BJ (cell line): ENCODE results near the gene PLEKHA8. TPM values are rescaled to one million over a fixed set of nuclear protein-coding genes. Genes with fewer than 3 reads are reported as not detected.

ENCODE experiments used
- CTCF ChIA-PET: fragments of 350-600 bp; formaldehyde crosslinking; extraction: SDS; loops from one replicate; lab custom pipeline; 2021; ENCODE audit warnings: antibody characterized with exemption, inconsistent platforms; lab: Yijun Ruan, JAX
- POLR2A ChIA-PET: fragments of 300-600 bp; sonication (Branson Sonifier 250); formaldehyde crosslinking; extraction: SDS; loops from one replicate; lab custom pipeline; 2021; ENCODE audit warnings: antibody characterized with exemption; lab: Charles Lee
- DNase-seq: peaks from one replicate; pipeline ENCODE4 v3.0.0-alpha.2; 2011; ENCODE audit warnings: low read depth
- H3K27me3 ChIP-seq: 2 replicates; pipeline ENCODE4 v1.6.0; 2011; ENCODE audit warnings: low read length; ENCODE audit not compliant: control insufficient read depth, insufficient read depth
- H3K36me3 ChIP-seq: 2 replicates; pipeline ENCODE4 v1.5.1; 2011; ENCODE audit warnings: low read length; ENCODE audit not compliant: control insufficient read depth, insufficient read depth
- H3K4me3 ChIP-seq: 2 replicates; pipeline ENCODE4 v1.5.1; 2011; ENCODE audit warnings: low read depth, mild to moderate bottlenecking, control low read depth, low read length
- polyA plus RNA-seq: library from polyadenylated mRNA; depleted of rRNA; stranded (reverse); fragments of >200 nt; gene quantifications from 2 replicates; pipeline ENCODE4 v1.2.3, GENCODE V29; 2011
- TF ChIP-seq, protein P1 (sequence below): IDR thresholded peaks from 2 replicates; pipeline ENCODE4 v1.5.1; 2011; ENCODE audit warnings: low read depth, mild to moderate bottlenecking, control low read depth, inconsistent platforms, low read length, moderate library complexity; ENCODE audit not compliant: insufficient read depth

PLEKHA8 gene
- polyA plus RNA-seq, 1 experiment = 4.2 TPM

DNA sequence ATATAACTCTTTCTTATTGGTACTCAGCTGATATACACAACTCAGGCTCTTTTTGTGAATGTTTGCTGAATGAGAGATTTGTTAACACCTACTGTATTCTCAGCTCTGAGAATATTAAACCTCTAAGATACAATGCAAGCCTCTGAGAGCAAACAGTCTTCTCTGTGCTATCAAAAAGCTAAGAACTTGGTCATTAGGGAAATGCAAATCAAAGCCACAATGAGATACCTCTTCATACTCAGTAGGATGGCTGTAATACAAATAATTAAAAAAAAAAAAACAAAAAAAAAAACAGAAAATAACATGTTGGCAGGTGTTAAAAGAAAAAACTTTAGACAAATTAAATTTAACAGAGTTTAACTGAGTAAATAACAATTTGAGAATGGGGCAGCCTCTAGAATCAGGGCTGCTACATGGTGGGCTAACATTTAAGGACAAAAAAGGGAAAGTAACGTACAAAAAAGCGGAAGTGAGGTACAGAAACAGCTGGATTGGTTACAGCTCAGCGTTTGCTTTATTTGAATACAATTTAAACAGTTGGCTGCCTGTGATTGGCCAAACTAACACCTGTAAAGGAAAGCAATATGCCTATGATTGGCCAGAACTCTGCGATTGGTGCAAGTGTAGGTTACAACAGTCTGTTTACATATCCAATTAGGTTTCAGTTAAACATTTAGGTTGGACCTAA, 91.8 kb downstream of the PLEKHA8 start:
- Histone ChIP-seq H3K36me3 (no peaks in the 10 kb centered on the region), H3K4me3 (no peak overlapping the region), H3K27me3 (no peaks in the 10 kb centered on the region)
- CTCF ChIA-PET = interaction anchor here (1.3 kb wide), 1 partner anchor 26 kb away, joined by 3 read pairs; no protein-coding TSS in a partner anchor
- TF ChIP-seq, protein P1, sequence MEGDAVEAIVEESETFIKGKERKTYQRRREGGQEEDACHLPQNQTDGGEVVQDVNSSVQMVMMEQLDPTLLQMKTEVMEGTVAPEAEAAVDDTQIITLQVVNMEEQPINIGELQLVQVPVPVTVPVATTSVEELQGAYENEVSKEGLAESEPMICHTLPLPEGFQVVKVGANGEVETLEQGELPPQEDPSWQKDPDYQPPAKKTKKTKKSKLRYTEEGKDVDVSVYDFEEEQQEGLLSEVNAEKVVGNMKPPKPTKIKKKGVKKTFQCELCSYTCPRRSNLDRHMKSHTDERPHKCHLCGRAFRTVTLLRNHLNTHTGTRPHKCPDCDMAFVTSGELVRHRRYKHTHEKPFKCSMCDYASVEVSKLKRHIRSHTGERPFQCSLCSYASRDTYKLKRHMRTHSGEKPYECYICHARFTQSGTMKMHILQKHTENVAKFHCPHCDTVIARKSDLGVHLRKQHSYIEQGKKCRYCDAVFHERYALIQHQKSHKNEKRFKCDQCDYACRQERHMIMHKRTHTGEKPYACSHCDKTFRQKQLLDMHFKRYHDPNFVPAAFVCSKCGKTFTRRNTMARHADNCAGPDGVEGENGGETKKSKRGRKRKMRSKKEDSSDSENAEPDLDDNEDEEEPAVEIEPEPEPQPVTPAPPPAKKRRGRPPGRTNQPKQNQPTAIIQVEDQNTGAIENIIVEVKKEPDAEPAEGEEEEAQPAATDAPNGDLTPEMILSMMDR = no peak
- DNase-seq = no peak
- POLR2A ChIA-PET = no interaction called here

DNA sequence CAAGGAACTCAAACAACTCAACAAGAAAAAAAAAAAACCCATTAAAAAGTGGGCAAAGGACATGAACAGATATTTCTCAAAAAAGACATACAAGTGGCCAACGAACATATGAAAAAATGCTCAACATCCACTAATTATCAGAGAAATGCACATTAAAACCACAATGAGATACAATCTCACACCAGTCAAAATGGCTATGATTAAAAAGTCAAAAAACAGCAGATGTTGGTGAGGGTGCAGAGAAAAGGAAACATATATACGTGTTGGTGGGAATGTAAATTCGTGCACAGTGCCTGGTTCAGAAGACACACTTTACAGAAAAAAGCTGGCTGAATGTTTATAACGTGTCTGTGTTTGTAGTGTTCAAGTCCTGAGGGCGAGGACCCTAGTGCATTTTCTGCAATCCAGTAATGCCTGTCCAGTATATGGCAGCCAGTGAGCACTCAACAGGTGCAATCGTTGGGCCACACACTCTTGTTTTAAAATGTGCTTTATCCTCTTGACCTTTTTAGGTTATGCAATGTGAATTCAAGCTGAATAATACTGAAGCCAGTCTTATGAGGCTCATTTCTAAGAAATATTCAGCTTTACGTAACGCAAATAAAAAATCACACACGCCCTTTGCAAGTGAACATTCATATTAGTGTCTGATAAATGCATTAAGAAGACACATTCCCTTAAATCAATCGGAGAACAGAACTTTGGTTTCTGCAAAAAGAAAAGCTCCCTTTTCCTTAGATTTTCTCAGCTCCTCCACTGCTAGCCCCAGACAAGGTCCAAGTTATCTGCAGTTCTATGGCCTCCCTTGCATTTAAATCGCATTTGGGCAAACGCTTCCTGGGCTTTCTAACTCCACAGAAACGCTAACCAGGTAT, 105.8 kb downstream of the PLEKHA8 start:
- TF ChIP-seq, protein P1 = no peak
- CTCF ChIA-PET = no interaction called here
- no peak for DNase-seq
- Histone ChIP-seq H3K4me3 (peak overlapping the region; percentile 77), H3K36me3 (no peaks in the 10 kb centered on the region), H3K27me3 (no peaks in the 10 kb centered on the region)
- POLR2A ChIA-PET = no interaction called here

DNA sequence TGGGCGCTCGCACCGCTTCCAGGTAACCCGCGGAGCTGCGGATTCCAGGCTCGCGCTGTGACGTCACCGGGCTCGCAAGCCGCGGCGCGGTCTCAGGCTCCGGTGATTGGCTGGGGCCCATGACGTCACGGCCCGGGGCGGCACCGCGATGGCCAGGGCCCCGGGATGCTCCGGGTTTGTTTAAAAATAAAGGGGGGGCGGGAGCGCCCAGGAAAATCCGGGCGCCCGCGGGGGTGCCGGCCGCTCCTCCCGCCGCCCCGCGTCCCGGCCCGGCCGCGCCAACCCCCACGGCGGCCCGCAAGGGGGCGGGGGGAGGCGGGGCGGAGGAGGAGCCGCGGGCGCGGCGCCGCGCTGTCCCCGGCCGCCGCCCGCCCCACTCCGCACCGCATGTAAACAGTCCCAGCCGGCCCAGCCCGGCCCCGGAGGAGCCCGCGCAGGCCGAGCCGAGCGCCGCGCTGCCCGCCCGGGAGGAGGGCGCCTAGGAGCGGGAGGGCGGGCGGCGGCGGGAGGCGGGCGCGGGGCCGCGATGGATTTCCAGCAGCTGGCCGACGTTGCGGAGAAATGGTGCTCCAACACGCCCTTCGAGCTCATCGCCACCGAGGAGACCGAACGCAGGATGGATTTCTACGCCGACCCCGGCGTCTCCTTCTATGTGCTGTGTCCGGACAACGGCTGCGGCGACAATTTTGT, 106.5 kb downstream of the PLEKHA8 start, which contains the start of gene MTURN:
Gene MTURN (plus strand): TSS at position 376 of the 690 bp plus-strand sequence. CDS start 151 bp downstream, at position 527.
- Histone ChIP-seq H3K27me3 (no peaks in the 10 kb centered on the region), H3K36me3 (no peaks in the 10 kb centered on the region), H3K4me3 (peak within 1 kb of the TSS; percentile 77)
- no peak for DNase-seq
- POLR2A ChIA-PET = no interaction called here
- TF ChIP-seq, protein P1 = no peak
- CTCF ChIA-PET = no interaction called here

DNA sequence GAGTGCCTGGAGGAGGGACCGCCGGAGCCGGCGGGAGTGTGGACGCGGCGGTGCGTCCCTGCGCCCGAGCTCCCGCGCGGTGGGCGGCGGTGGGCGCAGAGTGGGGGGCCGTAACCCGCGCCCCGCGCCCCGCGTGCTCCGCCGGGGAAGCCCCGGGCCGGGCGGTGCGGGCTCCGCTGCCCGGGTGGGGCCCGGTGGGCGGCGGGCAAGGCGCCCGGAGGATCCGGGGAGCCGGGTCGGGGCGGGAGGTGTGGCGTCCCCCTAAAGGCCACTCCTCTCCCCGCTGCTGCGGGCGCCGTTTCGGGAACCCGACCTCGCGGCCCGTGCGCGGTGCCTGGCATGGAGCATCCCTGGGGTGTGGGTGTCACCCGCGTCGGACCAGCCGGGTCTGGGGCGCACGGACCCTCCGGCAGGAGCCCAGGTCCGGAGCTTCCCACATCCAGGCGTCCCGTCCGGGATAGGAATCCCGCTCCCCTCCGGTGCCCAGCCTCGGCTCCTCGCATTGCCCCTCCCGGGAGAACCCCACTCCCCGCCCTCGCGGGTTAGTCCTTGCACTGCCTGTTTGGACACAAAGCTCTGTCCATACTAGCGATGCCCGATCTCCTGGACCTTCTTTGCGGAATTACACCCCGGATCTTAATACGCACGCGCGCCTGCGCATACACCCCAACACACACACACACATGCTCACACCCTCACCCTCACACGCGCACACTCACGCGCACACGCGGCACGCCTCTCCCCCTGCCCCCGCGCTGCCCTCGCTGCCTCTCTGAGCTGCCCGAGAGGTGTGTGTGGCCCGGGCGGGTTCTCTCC, 107.3 kb downstream of the PLEKHA8 start:
- TF ChIP-seq, protein P1 = no peak
- H3K36me3 ChIP-seq = no peaks in the 10 kb centered on the region
- CTCF ChIA-PET = interaction anchor here (0.8 to 0.9 kb wide), 2 partner anchors 9 to 60 kb away, joined by 3 read pairs; no protein-coding TSS in a partner anchor
- peak overlapping the region; percentile 77 for H3K4me3 ChIP-seq
- POLR2A ChIA-PET = no interaction called here
- DNase-seq = no peak
- no peaks in the 10 kb centered on the region for H3K27me3 ChIP-seq
